GM13977 (cell line): ENCODE data around the gene SRPK3.
"Not testable (repeated sequence)": the region's sequence is repeated elsewhere in the genome, so short reads cannot be mapped to it uniquely, and the experiment has no call there.

Experiments used
- DNase-seq: peaks from one replicate; pipeline ENCODE4 v3.0.0; 2012; ENCODE audit warnings: low spot score
- in situ Hi-C: fragments of 300-500 bp; cut with MboI; formaldehyde crosslinking; loops from one replicate; pipeline ENCODE4 v1.12.0; 2022; ENCODE audit warnings: low sequenced_read_pairs, low pct_unique_long_range_greater_than_20kb, mixed read lengths, inconsistent platforms; ENCODE audit not compliant: unreplicated experiment
- TF ChIP-seq, protein P1 (sequence below): IDR thresholded peaks from 2 replicates; pipeline ENCODE4 v1.5.1; 2012; ENCODE audit warnings: mild to moderate bottlenecking, control low read depth; ENCODE audit not compliant: insufficient read depth; ENCODE audit errors: extremely low read depth, missing control alignments

Gene SRPK3

DNA sequence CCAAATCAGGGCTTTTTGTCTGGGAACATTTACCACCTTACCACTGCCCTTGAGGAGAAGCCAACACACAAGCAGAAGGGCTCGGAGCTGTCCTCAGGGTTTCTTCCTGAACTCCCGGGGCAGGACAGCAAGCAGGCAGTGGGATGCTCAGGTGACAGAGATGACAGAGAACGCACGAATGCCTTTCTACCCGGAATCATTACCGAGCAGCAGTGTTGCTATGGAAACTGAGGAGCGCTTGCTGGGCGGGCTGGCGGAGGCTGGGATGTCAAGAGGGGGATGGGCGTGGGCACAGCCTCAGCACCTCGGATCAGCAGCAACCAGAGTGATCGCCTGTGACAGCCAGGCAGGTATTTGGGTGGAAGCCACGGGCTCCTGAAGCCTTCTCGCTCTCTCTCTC lies 31.4 kb downstream of the SRPK3 start:
- TF ChIP-seq, protein P1, sequence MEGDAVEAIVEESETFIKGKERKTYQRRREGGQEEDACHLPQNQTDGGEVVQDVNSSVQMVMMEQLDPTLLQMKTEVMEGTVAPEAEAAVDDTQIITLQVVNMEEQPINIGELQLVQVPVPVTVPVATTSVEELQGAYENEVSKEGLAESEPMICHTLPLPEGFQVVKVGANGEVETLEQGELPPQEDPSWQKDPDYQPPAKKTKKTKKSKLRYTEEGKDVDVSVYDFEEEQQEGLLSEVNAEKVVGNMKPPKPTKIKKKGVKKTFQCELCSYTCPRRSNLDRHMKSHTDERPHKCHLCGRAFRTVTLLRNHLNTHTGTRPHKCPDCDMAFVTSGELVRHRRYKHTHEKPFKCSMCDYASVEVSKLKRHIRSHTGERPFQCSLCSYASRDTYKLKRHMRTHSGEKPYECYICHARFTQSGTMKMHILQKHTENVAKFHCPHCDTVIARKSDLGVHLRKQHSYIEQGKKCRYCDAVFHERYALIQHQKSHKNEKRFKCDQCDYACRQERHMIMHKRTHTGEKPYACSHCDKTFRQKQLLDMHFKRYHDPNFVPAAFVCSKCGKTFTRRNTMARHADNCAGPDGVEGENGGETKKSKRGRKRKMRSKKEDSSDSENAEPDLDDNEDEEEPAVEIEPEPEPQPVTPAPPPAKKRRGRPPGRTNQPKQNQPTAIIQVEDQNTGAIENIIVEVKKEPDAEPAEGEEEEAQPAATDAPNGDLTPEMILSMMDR, result no peak
- in situ Hi-C loops, result no loop called here
- DNase-seq, result no peak

DNA sequence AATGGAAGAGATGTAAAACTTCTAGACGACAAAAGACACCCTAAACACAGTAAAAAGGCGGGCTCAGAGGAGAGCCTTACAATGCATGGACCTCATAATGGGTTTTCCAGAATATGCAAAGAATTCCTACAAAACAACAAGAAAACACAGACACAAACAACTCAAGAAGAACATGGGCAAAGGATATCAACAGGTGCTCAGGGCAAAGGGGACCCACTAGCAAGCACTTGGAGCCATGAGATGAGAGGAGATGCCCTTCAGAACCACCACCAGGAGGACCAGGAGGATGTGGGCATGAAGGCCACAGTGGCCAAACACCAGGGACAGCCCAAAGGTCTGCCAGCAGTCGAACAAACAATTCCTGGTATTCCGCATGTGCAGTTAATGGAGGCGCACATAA lies 32.3 kb downstream of the SRPK3 start:
- in situ Hi-C loops, result no loop called here
- TF ChIP-seq, protein P1, result no peak
- no peak for DNase-seq

DNA sequence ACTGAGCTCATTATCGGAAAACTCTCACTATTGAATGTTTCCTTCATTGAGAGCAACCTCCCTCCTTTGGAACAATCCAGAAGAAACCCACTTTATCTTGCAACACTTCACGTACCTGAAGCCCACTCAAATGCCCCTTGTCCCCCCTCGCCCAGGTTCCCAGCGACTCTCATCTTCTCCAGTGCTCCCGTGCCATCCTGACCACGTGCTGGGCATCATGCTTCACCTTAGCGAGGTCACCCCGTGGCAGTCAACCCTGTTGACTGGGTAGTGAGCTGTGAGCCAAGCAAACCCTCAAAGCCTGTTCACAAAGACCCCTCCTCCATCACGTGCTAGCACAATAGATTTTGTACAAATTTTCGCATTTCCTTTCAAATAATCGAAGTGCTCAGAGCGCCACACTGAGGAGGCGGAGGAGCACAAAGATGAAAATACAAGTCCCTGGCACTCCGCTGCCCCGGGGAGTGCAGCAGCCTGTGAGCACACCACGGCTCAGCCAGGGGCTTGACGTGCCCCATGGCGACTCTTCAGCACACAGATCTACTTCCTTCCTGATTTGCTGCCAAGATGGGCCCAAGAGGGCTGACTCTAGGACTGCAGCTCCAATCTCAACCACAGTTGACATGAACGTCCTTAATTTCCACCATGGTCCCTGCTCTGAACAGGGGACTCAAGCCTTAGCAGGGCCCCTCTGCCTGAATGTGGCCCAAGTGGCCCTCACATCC lies 33.9 kb downstream of the SRPK3 start:
- in situ Hi-C loops, result no loop called here
- no peak for DNase-seq
- TF ChIP-seq, protein P1, result no peak

DNA sequence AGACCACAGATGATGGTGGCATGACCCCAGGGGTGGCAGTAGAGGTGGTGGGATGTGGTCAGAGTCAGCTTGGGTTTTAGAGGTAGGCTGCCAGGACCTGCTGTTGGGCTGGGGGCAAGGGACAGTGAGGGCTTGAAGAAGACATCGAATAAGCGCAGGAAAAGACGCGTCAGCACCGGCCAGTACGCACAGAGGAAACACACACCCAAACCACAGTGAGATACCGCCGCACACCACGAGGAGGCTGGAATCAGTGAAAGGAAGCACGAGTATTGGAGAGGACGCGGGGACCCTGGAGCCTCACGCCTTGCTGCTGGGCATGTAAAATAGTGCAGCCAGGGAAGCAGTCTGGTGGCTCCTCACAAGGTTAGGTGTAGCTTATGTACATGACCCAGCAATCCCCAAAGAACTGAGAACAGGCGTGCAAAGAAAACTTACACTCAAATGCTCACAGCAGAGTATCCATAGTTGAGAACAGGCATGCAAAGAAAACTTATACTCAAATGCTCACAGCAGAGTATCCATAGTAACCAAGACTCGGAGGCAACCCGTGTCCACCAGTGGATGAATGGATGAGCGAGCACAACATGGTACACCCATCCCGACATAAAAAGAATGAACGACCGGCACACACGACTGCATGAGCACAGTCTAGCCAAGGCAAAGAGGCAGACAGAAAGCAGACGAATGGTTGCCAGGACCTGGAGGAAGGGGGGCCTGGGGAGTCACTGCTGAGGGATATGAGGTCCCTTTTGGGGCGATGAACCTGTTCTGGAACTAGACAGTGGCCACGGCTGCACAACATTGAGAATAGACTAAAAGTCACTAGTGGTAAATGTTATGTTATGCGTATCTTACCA lies 36.2 kb downstream of the SRPK3 start:
- DNase-seq, result no peak
- in situ Hi-C loops, result no loop called here

DNA sequence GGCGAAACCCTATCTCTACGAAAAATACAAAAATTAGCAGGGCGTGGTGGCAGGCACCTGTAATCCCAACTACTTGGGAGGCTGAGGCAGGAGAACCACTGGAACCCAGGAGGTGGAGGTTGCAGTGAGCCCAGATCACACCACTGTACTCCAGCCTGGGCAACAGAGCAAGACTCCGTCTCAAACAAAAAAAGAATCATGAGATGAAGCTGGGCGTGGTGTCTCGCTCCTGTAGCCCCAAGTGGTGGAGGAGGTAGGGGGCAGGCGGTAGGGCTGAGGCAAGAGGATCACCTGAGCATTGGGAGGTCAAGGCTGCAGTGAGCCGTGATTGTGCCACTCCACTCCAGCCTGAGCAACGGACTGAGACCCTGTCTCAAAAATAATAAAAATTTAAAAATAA lies 37.2 kb downstream of the SRPK3 start:
- DNase-seq, in situ Hi-C loops: not testable (repeated sequence)

More for the DNA sequence above, 36.2 kb downstream of the SRPK3 start:
- TF ChIP-seq, protein P1, result no peak

DNA sequence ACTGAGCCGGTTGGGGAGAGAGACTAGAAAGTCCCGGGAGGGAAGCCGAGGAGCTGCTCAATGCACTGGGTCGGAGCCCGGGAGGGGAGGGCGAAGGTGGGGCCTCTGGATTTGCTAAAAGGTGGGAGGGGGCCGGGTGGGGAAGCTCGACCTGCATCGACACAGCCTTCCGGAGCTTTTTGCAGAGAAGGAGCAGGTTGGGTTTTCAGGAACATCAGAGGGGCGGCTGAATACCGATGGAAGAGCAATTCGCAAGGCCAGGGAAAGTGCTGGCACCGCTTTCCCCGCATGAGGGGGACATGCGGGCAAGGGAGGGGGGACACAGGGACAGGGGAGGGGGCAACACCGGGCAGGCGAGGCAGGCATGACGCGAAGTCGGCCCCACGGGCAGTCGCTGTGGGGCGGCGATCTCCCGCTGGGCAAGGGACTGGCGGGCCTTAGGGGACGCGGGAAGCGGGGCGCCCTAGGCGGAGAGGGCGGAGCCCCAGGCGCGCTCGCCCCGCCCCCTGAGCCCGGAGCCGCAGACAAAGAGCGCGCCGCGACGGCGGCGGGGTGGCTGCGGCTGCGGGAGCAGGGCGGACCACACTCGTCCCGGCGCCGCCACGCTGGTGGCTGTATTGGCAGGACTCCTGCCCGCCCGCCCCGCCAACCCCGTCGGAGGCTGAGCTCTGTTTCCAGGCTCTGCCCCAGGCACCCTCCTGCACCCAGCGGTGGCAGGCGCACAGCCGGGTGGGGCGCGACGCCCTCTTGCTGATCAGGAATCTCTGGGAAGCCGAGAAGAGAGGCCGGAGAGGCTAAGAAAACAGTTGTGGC lies 37.9 kb downstream of the SRPK3 start:
- no peak for DNase-seq
- TF ChIP-seq, protein P1, result no peak
- in situ Hi-C loops, result no loop called here
